LHCN-M2 (cell line): ENCODE results near the gene NR2C1. TPM values are rescaled to one million over a fixed set of nuclear protein-coding genes. Genes with fewer than 3 reads are reported as not detected.
"Not testable (repeated sequence)": the region's sequence is repeated elsewhere in the genome, so short reads cannot be mapped to it uniquely, and the experiment has no call there.

ENCODE experiments used
- DNase-seq: peaks from one replicate; pipeline ENCODE4 v3.0.0-alpha.2; 2012; ENCODE audit warnings: low read depth
- polyA plus RNA-seq: library from polyadenylated mRNA; unstranded; fragments of >200 nt; gene quantifications from one replicate; pipeline ENCODE4 v1.2.1, GENCODE V29; 2012; ENCODE audit warnings: missing spikeins
- total RNA-seq: library from RNA; depleted of rRNA; stranded (reverse); fragments of >200 nt; gene quantifications from 2 replicates; pipeline ENCODE4 v1.2.3, GENCODE V29; 2014; rRNA removed

NR2C1 gene
- total RNA-seq: 30.7 and 35.4 TPM in 2 replicates
- 11.8 TPM for polyA plus RNA-seq

DNA sequence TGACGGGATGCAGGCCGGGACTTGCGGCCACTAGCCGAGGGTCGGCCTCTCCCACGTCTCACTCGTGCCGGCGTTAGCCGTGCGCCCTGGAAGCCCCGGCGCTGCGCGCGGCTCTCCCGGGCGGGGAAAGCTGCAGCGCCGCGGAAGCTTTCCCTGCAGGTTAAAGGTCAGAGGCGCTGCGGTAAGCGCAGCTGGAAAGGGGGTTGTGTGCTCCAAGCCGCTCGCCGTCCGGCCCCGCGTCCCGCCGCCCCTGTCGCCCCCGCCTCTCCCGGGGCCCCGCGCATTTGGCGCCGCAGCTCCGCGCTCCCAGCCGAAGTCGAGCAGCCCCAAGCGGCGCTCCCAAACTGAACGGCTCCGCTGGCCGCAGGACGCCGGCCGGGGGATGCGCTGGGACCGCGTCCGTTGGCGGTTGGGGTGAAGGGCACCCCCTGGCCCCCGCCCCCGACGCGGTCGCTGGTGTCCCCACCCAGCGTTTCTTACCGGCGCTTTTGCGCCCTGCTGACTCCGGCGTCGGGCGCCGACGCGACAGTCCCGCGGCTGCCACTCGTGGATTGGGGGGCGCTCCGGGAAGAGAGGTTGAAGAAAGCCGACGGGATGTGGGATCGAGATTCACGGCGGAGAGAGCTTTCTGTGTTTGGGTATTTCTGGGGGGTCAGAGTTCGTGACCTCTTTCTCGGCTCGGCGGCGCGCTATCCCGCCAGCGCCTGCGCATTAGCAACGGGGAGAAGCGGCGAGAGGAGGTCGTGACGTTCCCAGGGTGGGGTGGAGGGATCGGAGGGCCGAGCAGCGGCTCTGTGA, at the start of gene NR2C1:
Gene NR2C1, minus strand, starts transcription at position 719 of the 798 bp plus-strand sequence. CDS start 6,234 bp downstream, outside the sequence.
- peak; percentile 92 for DNase-seq

DNA sequence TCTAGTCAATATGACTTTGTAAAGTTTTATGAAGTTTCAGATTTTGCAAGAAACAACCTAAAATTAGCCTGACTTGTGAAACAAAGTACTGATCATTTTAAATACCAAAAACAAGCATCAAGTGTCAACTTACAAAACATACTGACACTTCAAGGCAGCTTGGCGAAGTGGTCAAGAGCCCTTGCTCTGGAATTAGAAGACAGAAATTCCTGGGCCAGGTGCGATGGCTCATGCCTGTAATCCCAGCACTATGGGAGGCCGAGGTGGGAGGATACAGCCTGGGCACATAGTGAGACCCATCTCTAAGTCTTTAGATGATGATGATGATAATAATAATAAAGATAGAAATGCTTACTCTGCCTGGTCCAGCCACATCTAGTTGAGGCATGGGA, 45.4 kb upstream of the NR2C1 start:
- peak; percentile 34 for DNase-seq

DNA sequence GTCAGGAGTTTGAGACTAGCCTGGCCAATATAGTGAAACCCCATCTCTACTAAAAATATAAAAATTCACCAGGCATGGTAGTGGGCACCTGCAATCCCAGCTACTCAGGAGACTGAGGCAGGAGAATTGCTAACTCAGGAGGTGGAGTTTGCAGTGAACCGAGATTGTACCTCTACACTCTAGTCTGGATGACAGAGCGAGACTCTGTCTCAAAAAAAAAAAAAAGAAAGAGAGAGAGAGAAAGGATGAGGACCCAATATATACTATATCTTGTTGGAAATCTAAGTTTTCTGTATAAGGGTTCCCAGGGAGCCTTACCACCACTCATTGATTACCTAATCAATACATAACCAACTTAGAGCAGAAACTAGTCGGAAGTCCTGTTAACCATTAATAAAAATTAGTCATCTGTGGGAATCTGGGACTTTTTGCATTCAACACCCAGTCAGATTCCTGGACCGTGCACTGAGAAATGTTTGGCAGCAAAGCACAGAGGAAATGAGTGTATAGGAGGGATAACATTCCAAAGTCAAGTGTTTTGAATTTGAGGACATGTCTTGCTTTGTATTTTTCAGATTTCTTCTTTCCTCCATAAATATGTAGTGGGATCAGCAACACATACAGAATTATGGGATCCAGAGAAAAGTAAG, 44.8 kb upstream of the NR2C1 start:
- peak; percentile 68 for DNase-seq

DNA sequence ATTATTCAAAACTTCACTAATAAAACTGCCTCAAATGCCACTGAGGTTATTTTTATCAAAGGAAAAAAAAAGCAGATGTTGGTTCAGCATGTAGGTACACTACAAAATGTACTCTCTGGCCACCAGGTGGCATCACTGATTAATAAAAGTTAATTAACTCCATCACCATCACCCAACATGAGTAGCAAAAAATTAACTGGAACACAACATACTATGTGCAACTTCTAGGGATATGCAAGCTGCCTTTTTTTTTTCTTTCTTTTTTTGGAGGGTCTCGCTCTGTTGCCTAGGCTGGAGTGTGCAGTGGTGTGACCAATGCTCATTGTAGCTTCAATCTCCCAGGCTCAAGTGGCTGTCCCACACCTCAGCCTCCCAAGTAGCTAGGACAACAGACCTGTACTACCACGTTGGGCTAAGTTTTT, 43.8 kb upstream of the NR2C1 start:
- peak; percentile 75 for DNase-seq

DNA sequence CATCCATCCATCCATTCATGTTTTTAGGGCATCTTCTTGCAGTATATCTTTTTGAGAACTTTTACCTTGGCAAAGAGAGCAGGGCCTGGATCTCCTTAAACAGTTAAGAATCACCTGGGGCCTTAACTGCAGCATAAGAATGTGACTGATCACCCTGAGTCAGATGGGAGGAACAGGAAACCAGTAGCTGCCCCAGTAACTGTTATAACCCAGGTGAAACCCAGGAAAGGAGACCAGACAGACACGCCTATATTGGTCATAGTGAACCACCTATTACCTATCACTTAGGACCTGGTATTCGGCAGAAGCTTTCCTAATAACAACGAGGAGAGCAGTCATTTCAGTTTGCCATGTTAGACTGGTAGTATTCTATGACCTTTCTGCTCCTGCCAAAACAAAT, 43.4 kb upstream of the NR2C1 start:
- no peak for DNase-seq

DNA sequence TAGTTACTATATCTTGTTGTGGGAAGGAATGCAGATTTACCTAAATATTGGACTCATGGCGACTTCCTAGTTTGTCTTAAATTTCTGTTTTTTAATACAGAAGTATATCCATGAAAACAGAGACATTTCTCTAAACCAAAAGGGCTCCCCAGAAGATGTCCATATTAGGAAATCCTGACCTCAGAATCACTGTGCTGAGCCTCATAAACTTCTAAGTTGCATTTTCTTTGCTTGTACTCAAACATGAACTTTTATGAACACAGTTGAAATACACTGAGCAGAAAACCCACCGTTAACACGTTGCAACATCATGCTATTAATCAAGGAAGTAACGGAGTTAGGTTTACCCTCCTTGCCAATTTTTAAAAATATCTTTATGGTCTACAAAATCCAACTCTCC, 42.9 kb upstream of the NR2C1 start:
- DNase-seq: no peak

DNA sequence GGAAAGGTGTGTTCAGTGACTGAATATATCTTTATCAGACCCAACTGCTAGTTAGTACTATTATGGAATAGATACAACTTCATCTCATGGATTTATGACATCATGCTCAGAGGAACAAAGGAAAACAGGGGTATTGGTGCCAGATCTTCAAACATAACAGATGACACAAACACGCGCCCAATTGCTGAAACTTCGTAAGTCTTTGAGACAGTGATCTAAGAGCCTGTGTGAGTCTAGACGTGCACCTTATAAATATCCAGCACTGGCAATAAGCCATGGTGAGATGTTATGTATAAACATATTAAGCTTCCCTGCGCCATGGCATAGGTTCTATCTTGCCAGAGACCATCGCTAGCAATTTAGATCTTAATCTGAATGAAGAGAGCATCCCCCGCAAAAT, 42.2 kb upstream of the NR2C1 start:
- DNase-seq: no peak

DNA sequence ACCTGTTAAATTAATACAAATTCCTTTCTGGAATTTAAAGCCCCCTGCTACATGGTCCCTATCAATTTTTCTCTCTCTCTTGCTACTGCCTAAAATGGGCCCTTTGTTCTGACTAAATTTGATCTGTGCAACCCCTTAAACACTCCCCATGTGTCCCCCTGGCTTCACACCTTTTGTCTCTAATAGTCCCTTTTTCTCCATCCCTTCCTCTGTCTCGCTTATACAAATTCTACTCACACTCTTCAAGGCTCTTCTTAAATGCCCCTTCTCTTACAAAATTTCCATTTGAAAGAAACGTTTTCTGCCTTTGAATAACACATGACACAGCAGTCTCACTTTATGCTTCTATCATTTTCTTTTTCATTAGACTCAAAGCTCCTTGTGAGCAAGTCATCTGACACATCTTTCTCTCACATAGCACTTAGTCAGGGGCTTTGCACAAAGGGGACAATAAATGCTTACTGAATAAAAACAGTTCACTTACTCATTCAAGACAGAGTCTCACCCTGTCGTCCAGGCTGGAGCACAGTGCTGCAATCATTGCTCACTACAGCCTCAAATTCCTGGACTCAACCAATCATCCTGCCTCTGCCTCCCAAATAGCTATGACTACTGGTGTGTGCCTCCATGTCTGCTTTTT, 41.5 kb upstream of the NR2C1 start:
- peak; percentile 24 for DNase-seq

DNA sequence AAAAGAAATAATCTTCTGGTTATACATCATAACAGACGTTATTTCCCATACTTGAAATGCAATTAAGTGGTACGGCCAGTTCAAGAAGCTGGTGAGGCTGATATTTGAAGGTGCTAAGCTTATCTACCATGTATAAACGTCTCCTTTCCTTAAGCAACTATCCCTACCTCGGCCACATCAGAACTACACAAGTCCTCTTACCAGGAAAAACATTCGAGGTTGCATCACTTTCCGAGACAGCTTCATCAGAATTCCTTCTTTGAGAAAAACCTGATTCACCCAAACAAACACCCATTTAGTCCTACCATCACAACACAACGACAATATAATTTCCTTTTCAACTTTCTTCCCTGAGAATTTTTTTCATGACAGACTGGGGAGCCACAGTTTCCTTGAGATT, 33.9 kb upstream of the NR2C1 start:
- no peak for DNase-seq

DNA sequence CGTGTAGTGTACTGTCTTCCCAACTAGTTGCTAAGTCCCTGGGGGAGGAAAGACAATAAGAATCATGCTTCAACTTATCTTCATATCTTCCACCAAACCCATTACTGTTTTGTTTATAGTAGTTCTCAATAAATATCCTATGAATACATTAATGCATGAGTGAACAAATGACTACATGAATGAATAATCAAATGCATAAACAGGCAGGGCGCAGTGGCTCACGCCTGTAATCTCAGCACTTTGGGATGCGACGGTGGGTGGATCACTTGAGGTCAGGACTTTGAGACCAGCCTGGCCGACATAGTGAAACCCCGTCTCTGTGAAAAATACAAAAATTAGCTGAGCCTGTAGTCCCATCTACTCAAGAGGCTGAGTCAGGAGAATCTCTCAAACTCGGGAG, 32.1 kb upstream of the NR2C1 start:
- DNase-seq: no peak

DNA sequence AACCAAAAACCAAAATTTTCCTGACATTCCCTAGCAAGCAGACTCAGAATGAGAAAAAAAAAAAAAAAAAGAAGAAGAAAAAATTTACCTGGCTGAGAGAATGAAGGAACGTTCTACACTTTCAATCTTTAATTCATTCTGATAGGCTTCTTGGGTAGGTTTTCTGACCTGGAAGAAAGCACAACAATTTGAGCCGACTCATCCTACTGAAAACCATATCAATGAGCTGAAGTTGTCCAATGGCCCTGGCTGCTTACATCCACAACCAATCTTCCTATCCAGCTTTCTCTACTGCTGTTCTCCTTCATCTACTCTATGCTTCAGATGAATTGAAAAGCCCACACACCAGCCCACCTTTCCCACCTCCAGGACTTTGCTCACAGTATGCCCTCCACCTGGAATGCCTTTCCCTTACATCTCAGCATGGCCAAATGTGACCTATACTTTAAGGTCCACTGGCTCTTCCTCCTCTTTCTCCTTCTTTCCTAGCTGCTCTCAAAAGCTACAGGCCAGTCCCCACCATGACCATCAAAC, 31.6 kb upstream of the NR2C1 start:
- DNase-seq: no peak

DNA sequence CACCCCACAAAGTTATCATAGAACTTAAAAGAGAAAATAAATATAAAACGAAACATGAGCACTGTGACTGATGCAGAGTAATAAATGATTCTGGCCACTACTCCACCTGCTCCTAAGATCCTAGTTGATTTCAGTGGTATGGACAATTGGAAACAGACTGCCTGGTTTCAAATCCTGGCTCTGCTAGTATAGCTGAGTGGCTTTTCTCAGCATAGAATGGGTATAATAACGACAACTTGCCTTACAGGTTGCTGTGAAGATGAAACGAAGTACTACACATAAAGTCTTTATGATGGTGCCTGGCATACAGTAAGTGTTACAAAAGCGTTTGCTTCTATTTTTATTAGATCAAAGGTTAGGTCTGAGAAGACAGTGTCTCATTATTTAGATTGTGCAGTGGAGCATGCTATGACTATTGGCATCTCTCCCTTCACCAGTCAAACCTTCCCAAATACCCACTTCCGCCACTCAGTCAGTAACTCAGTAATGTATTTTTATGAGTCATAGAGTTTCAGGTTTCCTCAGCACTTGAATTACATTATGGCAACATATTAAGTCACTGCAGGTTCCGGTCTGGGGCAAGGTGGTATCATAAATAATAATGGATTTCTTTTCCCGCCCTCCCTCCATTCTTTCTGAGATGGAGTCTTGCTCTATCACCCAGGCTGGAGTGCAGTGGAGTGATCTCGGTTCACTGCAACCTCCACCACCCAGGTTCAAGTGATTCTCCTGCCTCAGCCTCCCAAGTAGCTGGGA, 29.7 kb upstream of the NR2C1 start:
- DNase-seq: peak; percentile 91

DNA sequence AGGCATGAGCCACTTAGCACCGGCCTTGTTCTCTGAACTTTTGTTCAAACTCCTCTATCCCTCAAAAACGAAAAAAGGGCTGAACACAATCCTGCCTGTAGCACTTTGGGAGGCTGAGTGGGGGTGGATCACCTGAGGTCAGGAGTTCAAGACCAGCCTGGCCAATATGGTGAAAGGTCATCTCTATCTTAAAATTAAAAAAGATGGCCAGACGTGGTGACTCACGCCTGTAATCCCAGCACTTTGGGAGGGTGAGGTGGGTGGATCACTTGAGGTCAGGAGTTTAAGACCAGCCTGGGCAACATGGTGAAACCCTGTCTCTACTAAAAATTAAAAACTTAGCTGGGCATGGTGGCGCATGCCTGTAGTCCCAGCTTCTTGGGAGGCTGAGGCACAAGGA, 28.5 kb upstream of the NR2C1 start:
- DNase-seq: not testable (repeated sequence)

DNA sequence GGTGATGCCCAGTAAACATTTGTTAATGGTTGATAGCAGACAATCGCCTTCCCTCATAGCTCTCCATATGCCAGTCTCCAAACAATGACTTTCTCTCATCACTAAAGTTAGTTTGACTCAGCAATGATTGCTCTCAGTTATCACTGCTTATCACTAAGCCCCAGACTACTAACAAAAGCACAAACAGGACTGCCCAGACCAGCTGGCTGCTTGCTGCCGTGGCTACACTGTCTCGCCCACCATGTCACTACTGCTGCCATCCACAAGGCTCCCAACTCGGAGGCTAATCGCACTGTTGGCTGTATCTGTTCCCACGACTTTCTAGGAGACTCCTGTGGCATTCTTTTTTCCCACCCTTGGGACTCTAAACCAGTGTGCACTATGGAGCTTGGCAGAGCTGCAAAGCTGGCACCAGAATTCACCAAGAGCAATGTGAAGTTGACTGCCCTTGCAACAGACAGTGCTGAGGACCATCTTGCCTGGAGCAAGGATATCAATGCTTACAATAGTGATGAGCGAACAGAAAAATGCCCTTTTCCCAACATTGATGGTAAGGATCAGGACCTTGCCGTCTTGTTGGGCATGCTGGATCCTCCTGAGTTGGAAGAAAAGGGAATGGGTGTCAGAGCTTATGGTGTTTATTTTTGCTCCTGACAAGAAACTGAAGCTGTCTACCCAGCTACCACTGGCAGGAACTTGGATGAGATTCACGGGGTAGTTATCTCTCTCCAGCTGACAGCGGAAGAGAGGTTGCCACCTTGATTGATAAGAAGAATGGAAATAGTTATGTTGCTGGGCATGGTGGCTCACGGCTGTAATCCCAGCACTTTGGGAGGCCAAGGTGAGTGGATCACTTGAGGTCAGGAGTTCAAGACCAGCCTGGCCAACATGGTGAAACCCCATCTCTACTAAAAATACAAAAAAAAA, 27.1 kb upstream of the NR2C1 start:
- no peak for DNase-seq

DNA sequence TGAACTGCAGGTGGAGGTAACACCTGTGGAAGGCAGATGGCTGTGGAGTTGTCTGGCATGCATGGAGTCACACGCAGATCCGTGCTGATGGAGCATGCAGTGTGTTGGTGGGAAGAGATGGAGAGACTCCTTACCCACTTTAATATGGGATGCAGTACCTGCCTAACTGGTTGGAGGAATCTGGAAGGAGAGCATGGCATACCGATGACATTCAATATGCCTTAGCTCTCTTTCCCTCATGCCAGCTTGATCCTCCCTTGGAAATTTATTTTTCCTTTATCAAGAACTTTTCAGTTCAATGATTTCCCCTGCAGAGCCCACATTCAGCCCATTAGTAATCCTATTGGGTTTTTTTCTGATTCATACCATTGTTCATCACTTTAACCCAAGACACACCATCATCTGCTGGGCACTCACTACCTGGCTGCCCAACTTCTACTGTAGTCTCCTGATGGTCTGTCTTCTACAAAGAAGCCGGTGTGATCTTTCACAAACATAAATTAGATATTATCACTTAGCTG, 25.9 kb upstream of the NR2C1 start:
- no peak for DNase-seq

DNA sequence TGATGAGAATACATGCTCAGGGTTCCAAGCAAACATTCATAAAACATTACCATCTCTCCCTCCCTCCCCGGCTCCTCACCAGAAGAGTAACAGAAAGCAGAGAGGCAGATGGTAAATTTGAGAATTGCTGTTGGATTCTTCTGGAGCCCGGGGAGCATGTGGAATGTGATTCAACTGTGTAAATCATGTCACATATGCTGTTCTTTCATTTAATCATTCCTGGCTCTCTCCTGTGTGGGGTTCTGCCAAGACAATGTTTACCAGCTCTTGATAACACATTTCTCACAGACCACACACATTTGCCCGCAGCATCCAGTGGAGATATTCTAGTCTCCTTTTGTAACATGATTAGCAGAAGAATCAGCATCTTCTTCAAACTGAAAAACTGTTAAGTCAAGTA, 23.4 kb upstream of the NR2C1 start:
- peak; percentile 46 for DNase-seq

DNA sequence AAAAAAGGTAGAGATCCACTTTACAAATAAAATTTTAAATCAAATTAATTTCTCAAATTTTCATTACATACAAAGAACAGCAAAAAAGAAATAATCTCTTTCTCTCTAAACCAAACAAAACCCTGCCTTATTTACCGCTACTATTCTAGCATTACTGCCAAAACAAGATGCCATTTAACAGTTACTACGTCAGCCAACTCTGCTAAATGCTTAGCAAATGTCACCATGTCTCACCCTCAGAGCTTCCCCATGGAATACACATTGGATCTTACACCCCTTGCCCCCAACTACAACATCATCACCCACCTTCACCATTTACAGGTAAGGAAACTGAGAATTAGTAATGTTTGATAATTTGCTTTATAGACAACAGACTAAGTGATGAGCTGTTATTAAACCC, 23.0 kb upstream of the NR2C1 start:
- no peak for DNase-seq

DNA sequence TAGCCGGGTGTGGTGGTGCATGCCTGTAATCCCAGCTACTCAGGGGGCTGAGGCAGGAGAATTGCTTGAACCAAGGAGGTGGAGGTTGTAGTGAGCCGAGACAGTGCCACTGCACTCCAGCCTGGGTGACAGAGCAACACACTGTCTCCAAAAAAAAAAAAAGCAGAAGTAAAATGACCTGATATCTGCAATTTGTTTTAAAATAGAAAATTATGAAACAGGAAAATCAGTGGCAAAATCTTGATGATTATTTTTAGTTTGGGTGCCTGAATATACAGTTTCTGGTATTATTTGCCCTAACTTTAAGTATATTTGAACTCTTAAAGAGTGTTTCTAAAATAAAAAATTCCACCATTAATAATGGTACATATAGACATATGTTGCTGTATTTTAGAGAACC, 22.4 kb upstream of the NR2C1 start:
- not testable (repeated sequence) for DNase-seq

DNA sequence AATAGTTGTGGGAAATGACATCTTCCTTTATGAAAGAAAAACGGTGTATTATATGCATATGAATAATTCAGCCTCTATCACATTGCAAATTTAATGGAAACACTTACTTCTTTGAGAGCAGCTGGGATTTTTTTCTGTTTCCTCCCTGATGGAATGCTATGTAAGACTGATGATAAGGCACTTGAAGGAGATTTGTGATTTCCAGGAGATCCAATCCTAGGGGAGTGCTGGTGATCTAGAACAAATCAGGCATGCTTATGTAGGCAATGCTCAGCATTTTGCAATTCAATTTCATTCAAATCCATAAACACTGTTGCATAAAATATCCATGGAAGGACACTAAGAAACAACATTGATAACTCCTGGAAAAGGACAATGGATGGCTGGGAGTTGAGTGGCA, 16.0 kb upstream of the NR2C1 start:
- no peak for DNase-seq

DNA sequence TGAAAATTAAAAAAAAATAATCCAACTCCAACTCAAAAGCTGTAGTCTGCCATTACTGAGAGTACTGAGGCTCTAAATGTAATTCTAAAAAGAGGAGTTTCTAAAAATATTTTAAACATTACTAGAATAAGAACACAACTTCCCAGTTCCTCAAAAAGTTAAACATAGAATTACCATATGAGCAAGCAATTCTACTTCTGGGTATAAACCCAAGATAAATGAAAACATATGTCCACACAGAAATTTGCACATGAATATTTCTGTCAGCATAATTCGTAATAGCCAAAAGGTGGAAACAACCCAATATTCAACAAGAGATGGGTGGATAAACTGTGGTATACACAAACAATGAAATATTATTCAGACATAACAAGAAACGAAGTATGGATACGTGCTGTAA, 15.0 kb upstream of the NR2C1 start:
- DNase-seq: no peak
